ENCODE measurements around the gene ANKRD28. TPM values are rescaled to one million over a fixed set of nuclear protein-coding genes. Genes with fewer than 3 reads are reported as not detected.

The ANKRD28 gene
- total and polyA plus RNA-seq, 2 of the 13 experiments (the other 11 are each of a cell fraction or from before 2014, with no cell fraction given) = 21.0 to 28.9 TPM

DNA sequence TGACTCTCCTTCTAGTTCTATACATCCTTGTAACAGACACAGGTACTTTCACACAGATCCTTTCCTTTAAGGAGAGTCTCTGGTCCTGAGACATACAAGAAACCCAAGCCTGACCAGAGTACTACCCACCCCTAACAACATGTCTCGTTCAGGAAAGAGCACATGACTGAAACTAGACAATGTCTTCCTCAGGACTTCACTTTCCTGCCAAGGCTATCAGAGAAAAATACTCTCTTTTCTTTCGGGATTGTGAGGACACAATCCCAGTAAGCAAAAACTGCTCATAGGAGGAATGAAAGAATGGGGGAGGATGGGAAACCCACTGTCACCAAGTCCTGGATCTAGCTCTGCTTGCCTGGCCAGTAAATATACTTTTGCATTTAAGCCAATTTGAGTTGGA is 11.5 kb upstream of the ANKRD28 start:
- H3K4me3 ChIP-seq (replicated peaks in 1 of 3; ENCODE audit: insufficient read depth in 1 of 3, low read depth in 2 of 3, low read length in 3 of 3) = no peak overlapping the region
- 100% methylated on average over 2 of the region's 2 CpGs for WGBS (ENCODE audit: low lambda C conversion rate)
- no peak for TF ChIP-seq ZNF562 (CRISPR knock-in tag; IDR thresholded peaks at IDR 0.05; ENCODE audit: borderline replicate concordance)
- no peak for TF ChIP-seq ZNF253 (CRISPR knock-in tag; IDR thresholded peaks at IDR 0.05; ENCODE audit: borderline replicate concordance)
- no peak for TF ChIP-seq PRMT3 (CRISPR knock-in tag; IDR thresholded peaks at IDR 0.05; ENCODE audit: borderline replicate concordance, low read depth)
- no peak for TF ChIP-seq ZNF282 (IDR thresholded peaks at IDR 0.05; ENCODE audit: partially characterized antibody)
- TF ChIP-seq ZHX1 (CRISPR knock-in tag; IDR thresholded peaks at IDR 0.05; ENCODE audit: low read depth) = no peak
- TF ChIP-seq FOXA1 (IDR thresholded peaks at IDR 0.05) = no peak
- no peak for TF ChIP-seq FOXA1 (CRISPR knock-in tag; IDR thresholded peaks at IDR 0.05)
- TF ChIP-seq ATM (IDR thresholded peaks at IDR 0.05; ENCODE audit: borderline replicate concordance) = no peak
- no peak for TF ChIP-seq CHD2 (IDR thresholded peaks at IDR 0.05; ENCODE audit: low read depth, low read length)
- no peak for TF ChIP-seq MTF1 (CRISPR knock-in tag; IDR thresholded peaks at IDR 0.05)
- no peak for TF ChIP-seq ZNF367 (CRISPR knock-in tag; IDR thresholded peaks at IDR 0.05; ENCODE audit: borderline replicate concordance)
- TF ChIP-seq AKAP8 (CRISPR knock-in tag; IDR thresholded peaks at IDR 0.05) = no peak
- TF ChIP-seq KAT7 (CRISPR knock-in tag; IDR thresholded peaks at IDR 0.05; ENCODE audit: borderline replicate concordance) = no peak
- TF ChIP-seq CEBPB (IDR thresholded peaks at IDR 0.05; ENCODE audit: borderline replicate concordance, low read depth, low read length) = no peak
- TF ChIP-seq ZNF660 (CRISPR knock-in tag; IDR thresholded peaks at IDR 0.05; ENCODE audit: borderline replicate concordance, low read depth) = no peak
- TF ChIP-seq ZC3H4 (CRISPR knock-in tag; IDR thresholded peaks at IDR 0.05; ENCODE audit: borderline replicate concordance) = no peak
- no peak for TF ChIP-seq FOXO1 (CRISPR knock-in tag; IDR thresholded peaks at IDR 0.05)
- no peak for TF ChIP-seq NFYB (CRISPR knock-in tag; IDR thresholded peaks at IDR 0.05)
- TF ChIP-seq MED1 (CRISPR knock-in tag; IDR thresholded peaks at IDR 0.05) = no peak
- no peak for TF ChIP-seq CENPT (CRISPR knock-in tag; IDR thresholded peaks at IDR 0.05; ENCODE audit: low read depth)
- no peak for TF ChIP-seq ZNF260 (CRISPR knock-in tag; IDR thresholded peaks at IDR 0.05; ENCODE audit: borderline replicate concordance, low read depth)
- ATAC-seq (no peak), DNase-seq (ENCODE audit: low spot score) (no peak), FAIRE-seq (no peak)
- no peaks in the 10 kb centered on the region for H3K27me3 ChIP-seq (ENCODE audit: control insufficient read depth in 1 of 2, insufficient read depth in 2 of 2, low read length in 2 of 2)
- no peaks in the 10 kb centered on the region for H3K4me1 ChIP-seq (ENCODE audit: insufficient read depth, low read length)
- ChIA-PET POLR2A (no interaction called here), CTCF (ENCODE audit: low intra/inter-chr PET ratio, low total read pairs) (no interaction called here)
- H3K9me3 ChIP-seq (ENCODE audit: low read length) = no peaks in the 10 kb centered on the region
- intact Hi-C loops (cut with micrococcal nuclease; ENCODE audit: unreplicated experiment) = no loop called here
- no TSS peak for BruUV-seq (replicated peaks)
- peaks cover 51% of the 10 kb centered on the region for H3K79me2 ChIP-seq (ENCODE audit: insufficient read depth, low read length)
- no peak overlapping the region for H3K9ac ChIP-seq (ENCODE audit: insufficient read depth, low read depth, low read length)
- no peak overlapping the region for H2AFZ ChIP-seq (ENCODE audit: low read length)
- no peak overlapping the region for H3K4me2 ChIP-seq (ENCODE audit: low read depth, low read length)
- in situ Hi-C loops (cut with HindIII; ENCODE audit: extremely low pct_ligation_motif_present, low pct_unique_long_range_greater_than_20kb) = no loop called here
- no peaks in the 10 kb centered on the region; a peak in 1 of 5 replicates for H3K36me3 ChIP-seq (replicated peaks in 1 of 2; ENCODE audit: control insufficient read depth in 1 of 2, insufficient read depth in 2 of 2, low read length in 2 of 2)
- no peaks in the 10 kb centered on the region for H4K20me1 ChIP-seq (ENCODE audit: insufficient read depth, low read length)
- H3K27ac ChIP-seq (ENCODE audit: extremely low read length, insufficient read depth, low read length) = no peak overlapping the region

Data from HepG2 (cell line).